HepG2 (cell line): ENCODE results near the gene SLC12A1. TPM values are rescaled to one million over a fixed set of nuclear protein-coding genes. Genes with fewer than 3 reads are reported as not detected.

Experiments
- ATAC-seq: fragments of 200-7000 bp; cut with Tn5 transposase; 3 replicates; pipeline ENCODE4 v1.9.1; 2020; ENCODE audit warnings: mild to moderate bottlenecking, moderate library complexity
- BruUV-seq: library from RNA; stranded (reverse); fragments of 400-500 nt; replicated peaks from 2 replicates; lab custom pipeline; 2021; lab: Mats Ljungman, UMichigan
- CTCF ChIA-PET: fragments of 300-600 bp; formaldehyde crosslinking; extraction: SDS; loops from one replicate; lab custom pipeline; 2021; ENCODE audit warnings: low total read pairs, inconsistent platforms, low intra/inter-chr PET ratio; lab: Yijun Ruan, JAX
- POLR2A ChIA-PET: fragments of 350-600 bp; sonication (Branson Sonifier 250); formaldehyde crosslinking; loops from one replicate; lab custom pipeline; 2020; ENCODE audit warnings: antibody characterized with exemption, inconsistent platforms; lab: Yijun Ruan, JAX
- DNase-seq: peaks from one replicate; pipeline ENCODE4 v3.0.0-alpha.2; 2015; ENCODE audit warnings: low spot score
- FAIRE-seq: peaks from 3 replicates; lab custom pipeline; 2011; peaks lifted over from hg19 to GRCh38; lab: Jason Lieb, UNC
- H2AFZ ChIP-seq: one replicate; pipeline ENCODE4 v1.6.1; 2011; ENCODE audit warnings: low read length, inconsistent platforms
- H3K27ac ChIP-seq: fragments of 300-600 bp; 3 replicates; pipeline ENCODE4 v1.8.0; 2011; ENCODE audit warnings: mixed run types, mild to moderate bottlenecking, mixed read lengths, low read length, inconsistent platforms; ENCODE audit not compliant: insufficient read depth; ENCODE audit errors: extremely low read length
- H3K27me3 ChIP-seq, 2 experiments: fragments of 200-600 bp in 1 of 2; 2 replicates in 1 of 2; 3 replicates in 1 of 2; pipeline versions ENCODE4 v1.6.0 to v1.8.0; 2011; ENCODE audit warnings: low read length in 2 of 2, mild to moderate bottlenecking in 2 of 2, moderate library complexity in 2 of 2, inconsistent platforms in 1 of 2; ENCODE audit not compliant: insufficient read depth in 2 of 2, control insufficient read depth in 1 of 2
- H3K36me3 ChIP-seq, 2 experiments: fragments of 200-600 bp in 1 of 2; replicated peaks in 1 of 2; 2 replicates in 1 of 2; 3 replicates in 1 of 2; pipeline versions ENCODE4 v1.5.1 to v1.8.0; 2011; ENCODE audit warnings: low read length in 2 of 2, inconsistent platforms in 1 of 2; ENCODE audit not compliant: insufficient read depth in 2 of 2, control insufficient read depth in 1 of 2
- H3K4me1 ChIP-seq: 2 replicates; pipeline ENCODE4 v1.5.1; 2012; ENCODE audit warnings: low read length, inconsistent platforms; ENCODE audit not compliant: insufficient read depth
- H3K4me2 ChIP-seq: 2 replicates; pipeline ENCODE4 v1.6.0; 2011; ENCODE audit warnings: low read depth, low read length, inconsistent platforms
- H3K4me3 ChIP-seq, 3 experiments: fragments of 200-600 bp in 1 of 3; sonication (generic), shearing (Covaris generic) in 1 of 3; replicated peaks in 1 of 3; 2 replicates each; pipeline ENCODE4 v1.5.1; 2011 to 2016; ENCODE audit warnings: low read length in 3 of 3, inconsistent platforms in 2 of 3, low read depth in 2 of 3, mild to moderate bottlenecking in 2 of 3, control low read depth in 1 of 3, mixed read lengths in 1 of 3; ENCODE audit not compliant: insufficient read depth in 1 of 3
- H3K79me2 ChIP-seq: one replicate; pipeline ENCODE4 v1.6.1; 2011; ENCODE audit warnings: low read length, inconsistent platforms; ENCODE audit not compliant: insufficient read depth
- H3K9ac ChIP-seq: 2 replicates; pipeline ENCODE4 v1.6.0; 2011; ENCODE audit warnings: mild to moderate bottlenecking, low read depth, low read length, inconsistent platforms; ENCODE audit not compliant: insufficient read depth
- H3K9me3 ChIP-seq: 2 replicates; pipeline ENCODE4 v1.5.1; 2012; ENCODE audit warnings: mild to moderate bottlenecking, low read length
- H4K20me1 ChIP-seq: 2 replicates; pipeline ENCODE4 v1.6.0; 2011; ENCODE audit warnings: inconsistent platforms, mild to moderate bottlenecking, low read length, moderate library complexity; ENCODE audit not compliant: insufficient read depth
- DMAP1 ChIP-seq: IDR thresholded peaks from 2 replicates; pipeline ENCODE4 v1.6.1; 2016
- ELF1 ChIP-seq: sonication (generic); formaldehyde crosslinking; IDR thresholded peaks from 2 replicates; pipeline ENCODE4 v1.4.0; 2020; ENCODE audit warnings: missing genetic modification reagents
- FOXK1 ChIP-seq: sonication (generic); formaldehyde crosslinking; IDR thresholded peaks from 2 replicates; pipeline ENCODE4 v1.4.0; 2020; ENCODE audit warnings: low read depth, missing genetic modification reagents, borderline replicate concordance
- HMGXB4 ChIP-seq, 2 experiments: sonication (generic) in 1 of 2; formaldehyde crosslinking in 1 of 2; IDR thresholded peaks; 2 replicates each; pipeline versions ENCODE4 v1.4.0 to v1.6.1; 2018 to 2020; ENCODE audit warnings: missing genetic modification reagents in 2 of 2, borderline replicate concordance in 1 of 2, low read depth in 1 of 2, mild to moderate bottlenecking in 1 of 2, missing biosample characterization in 1 of 2
- HOXA9 ChIP-seq: sonication (generic); formaldehyde crosslinking; IDR thresholded peaks from 2 replicates; pipeline ENCODE4 v1.8.1; 2022; ENCODE audit warnings: missing genetic modification reagents, mild to moderate bottlenecking, moderate library complexity, borderline replicate concordance
- KLF15 ChIP-seq: sonication (generic); formaldehyde crosslinking; IDR thresholded peaks from 2 replicates; pipeline ENCODE4 v1.8.1; 2023; ENCODE audit warnings: borderline replicate concordance, mild to moderate bottlenecking, inconsistent platforms, missing genetic modification reagents, mixed read lengths
- PHF5A ChIP-seq: IDR thresholded peaks from one replicate; pipeline ENCODE4 v1.6.1; 2018; ENCODE audit warnings: low read depth, missing genetic modification reagents; ENCODE audit not compliant: unreplicated experiment
- SPEN ChIP-seq: sonication (generic); formaldehyde crosslinking; IDR thresholded peaks from 2 replicates; pipeline ENCODE4 v1.5.1; 2020; ENCODE audit warnings: low read depth, mild to moderate bottlenecking, missing genetic modification reagents
- TBP ChIP-seq: sonication (generic); formaldehyde crosslinking; IDR thresholded peaks from 2 replicates; pipeline ENCODE4 v1.5.0; 2020; ENCODE audit warnings: missing genetic modification reagents
- TOPORS ChIP-seq: sonication (generic); formaldehyde crosslinking; IDR thresholded peaks from 2 replicates; pipeline ENCODE4 v1.8.0; 2023; ENCODE audit warnings: mild to moderate bottlenecking, missing genetic modification reagents
- ZMYM3 ChIP-seq: sonication (generic); formaldehyde crosslinking; IDR thresholded peaks from 2 replicates; pipeline ENCODE4 v1.5.1; 2020; ENCODE audit warnings: mild to moderate bottlenecking, missing genetic modification reagents
- ZNF24 ChIP-seq: fragments of 450-650 bp; IDR thresholded peaks from 2 replicates; pipeline ENCODE4 v1.6.1; 2017; ENCODE audit warnings: antibody characterized with exemption, mild to moderate bottlenecking
- ZNF460 ChIP-seq: sonication (generic); formaldehyde crosslinking; IDR thresholded peaks from 2 replicates; pipeline ENCODE4 v1.5.1; 2020; ENCODE audit warnings: missing genetic modification reagents, mild to moderate bottlenecking, borderline replicate concordance
- ZNF550 ChIP-seq: sonication (generic); formaldehyde crosslinking; IDR thresholded peaks from 2 replicates; pipeline ENCODE4 v1.4.0; 2020; ENCODE audit warnings: mild to moderate bottlenecking, missing genetic modification reagents, borderline replicate concordance
- ZSCAN25 ChIP-seq: sonication (generic); formaldehyde crosslinking; IDR thresholded peaks from 2 replicates; pipeline ENCODE4 v1.8.0; 2022; ENCODE audit warnings: mild to moderate bottlenecking, missing genetic modification reagents
- WGBS: methylation state at CpG from one replicate; pipeline ENCODE4 v1.1.6; 2017; ENCODE audit warnings: low lambda C conversion rate; 5-methylcytosine and 5-hydroxymethylcytosine counted together
- in situ Hi-C: cut with HindIII; loops from 2 replicates; pipeline ENCODE4 v1.10.0; 2017; ENCODE audit warnings: low pct_unique_long_range_greater_than_20kb; ENCODE audit not compliant: extremely low pct_ligation_motif_present
- intact Hi-C: fragments of 100-400 bp; cut with micrococcal nuclease; formaldehyde crosslinking; loops from one replicate; pipeline ENCODE4 v1.10.0; 2022; ENCODE audit not compliant: unreplicated experiment
- polyA plus RNA-seq, 8 experiments: library from polyadenylated mRNA; depleted of rRNA in 3 of 8; stranded (reverse) in 7 of 8; unstranded in 1 of 8; fragments of >200 nt; fragmentation: Illumina TruSeq in 4 of 8; extraction: Trizol in 4 of 8; gene quantifications; 2 replicates each; pipeline versions ENCODE4 v1.2.1 to v1.2.3, GENCODE V29; 2011 to 2016; ENCODE audit warnings: low read depth in 4 of 8, missing spikeins in 1 of 8, mixed read lengths in 1 of 8; ENCODE audit not compliant: insufficient read depth in 1 of 8
- total RNA-seq, 5 experiments: library from RNA; depleted of rRNA; stranded (reverse); fragments of >200 nt; fragmentation: Illumina TruSeq; extraction: Trizol; gene quantifications; 2 replicates each; pipeline ENCODE4 v1.2.3, GENCODE V29; 2016; ENCODE audit warnings: low read depth in 1 of 5

The SLC12A1 gene
- total and polyA plus RNA-seq, 2 of the 13 experiments (the other 11 are each of a cell fraction or from before 2014, with no cell fraction given) = not detected

DNA sequence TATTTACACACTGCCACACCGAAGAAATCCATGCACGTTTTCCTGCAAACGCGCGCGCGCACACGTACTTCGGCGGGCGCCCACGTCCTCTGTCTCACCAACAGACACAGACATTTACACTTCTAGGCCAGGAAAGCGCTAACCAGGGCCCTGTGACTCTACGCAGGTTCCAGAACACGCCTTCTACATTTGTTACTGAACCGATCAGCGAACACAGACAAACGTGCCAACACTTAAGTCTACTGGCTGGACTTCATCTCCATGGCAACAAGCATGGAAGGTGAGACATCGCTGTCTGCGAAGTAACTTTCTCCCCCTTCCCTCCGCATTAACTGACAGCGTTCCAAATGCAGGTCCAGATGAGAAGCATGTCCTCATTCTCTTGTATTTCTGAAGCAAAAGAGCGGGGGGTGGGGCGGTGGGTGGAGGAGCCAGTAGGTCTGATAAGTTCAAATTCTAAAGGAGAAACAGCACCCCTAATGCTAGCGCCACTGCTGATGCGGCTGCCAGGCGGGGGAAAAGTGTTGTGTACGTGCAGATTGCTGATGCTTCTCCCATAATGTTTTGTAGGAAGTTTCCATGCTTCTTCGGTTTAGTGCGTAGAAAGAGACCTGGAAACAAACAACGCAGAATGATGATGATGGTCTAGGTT is 14.4 kb upstream of the SLC12A1 start, which contains the start of gene CTXN2 (continued):
- TF ChIP-seq HOXA9 (CRISPR knock-in tag) (no peak), ZSCAN25 (no peak), ZNF24 (no peak), ZNF460 (CRISPR knock-in tag) (no peak), SPEN (no peak), HMGXB4 (CRISPR knock-in tag; IDR thresholded peaks at IDR 0.05; ENCODE audit: borderline replicate concordance in 1 of 2, low read depth in 1 of 2) (no peak), TOPORS (CRISPR knock-in tag) (no peak), KLF15 (CRISPR knock-in tag) (no peak), ZMYM3 (CRISPR knock-in tag) (no peak), TBP (no peak), FOXK1 (no peak), DMAP1 (CRISPR knock-in tag) (no peak), ELF1 (no peak)

DNA sequence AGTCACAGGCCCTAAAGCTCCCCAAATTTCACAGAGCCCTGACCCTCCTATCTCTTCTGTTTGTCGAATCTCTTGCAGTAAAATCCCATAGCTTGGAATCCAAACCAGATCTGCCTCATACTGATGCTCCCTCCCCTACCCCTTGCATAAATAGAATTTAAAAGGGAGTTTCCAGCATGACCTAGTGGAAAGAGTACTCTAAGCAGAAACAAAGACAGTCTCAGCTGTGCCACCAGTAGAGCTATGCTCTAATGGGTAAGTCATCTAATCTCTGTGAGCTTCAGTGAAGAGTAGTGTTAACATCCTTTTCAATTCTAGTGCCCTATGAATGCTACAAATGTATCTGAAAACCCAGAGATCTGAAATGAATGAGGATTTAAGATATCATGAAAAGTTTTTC is 4.0 kb upstream of the SLC12A1 start:
- H3K9me3 ChIP-seq = no peaks in the 10 kb centered on the region
- intact Hi-C loops (no loop called here), in situ Hi-C loops (no loop called here)
- H3K36me3 ChIP-seq = no peaks in the 10 kb centered on the region
- H3K9ac ChIP-seq = no peak overlapping the region
- no peak overlapping the region for H3K4me3 ChIP-seq
- no peak for ATAC-seq
- ChIA-PET CTCF (no interaction called here), POLR2A (no interaction called here)
- BruUV-seq = no TSS peak
- H2AFZ ChIP-seq = no peak overlapping the region
- no peak for TF ChIP-seq PHF5A
- TF ChIP-seq ZNF550 (CRISPR knock-in tag) = no peak
- WGBS = 0% methylated on average over 1 of the region's 1 CpG
- no peaks in the 10 kb centered on the region for H3K79me2 ChIP-seq
- no peaks in the 10 kb centered on the region for H4K20me1 ChIP-seq
- no peaks in the 10 kb centered on the region for H3K27me3 ChIP-seq
- DNase-seq = no peak
- H3K4me2 ChIP-seq = no peak overlapping the region
- no peaks in the 10 kb centered on the region for H3K4me1 ChIP-seq
- FAIRE-seq = no peak
- H3K27ac ChIP-seq = no peak overlapping the region
